GM18867 (cell line): ENCODE measurements around the gene OPCML.

Experiments
- ATAC-seq: cut with Tn5 transposase; IDR thresholded peaks from one replicate; pipeline ENCODE4 v1.9.1; 2021; ENCODE audit warnings: mild to moderate bottlenecking, moderate library complexity; ENCODE audit not compliant: unreplicated experiment

The OPCML gene

GRCh38 chr11:132655187-132655855, 877.0 kb downstream of the OPCML start:
- no peak for ATAC-seq

- ATAC-seq: no peak
Measured at GRCh38 chr11:132653237-132653636, 879.1 kb downstream of the OPCML start.

- no peak for ATAC-seq
Measured at GRCh38 chr11:132650969-132651720, 881.2 kb downstream of the OPCML start.

GRCh38 chr11:132649277-132649676, 883.0 kb downstream of the OPCML start:
- ATAC-seq: no peak

- ATAC-seq: no peak
Measured at GRCh38 chr11:132648851-132649250, 883.5 kb downstream of the OPCML start.

- ATAC-seq: no peak
Measured at GRCh38 chr11:132646890-132647289, 885.4 kb downstream of the OPCML start.

GRCh38 chr11:132644520-132645239, 887.6 kb downstream of the OPCML start:
- no peak for ATAC-seq

- no peak for ATAC-seq
Measured at GRCh38 chr11:132643239-132643638, 889.1 kb downstream of the OPCML start.

GRCh38 chr11:132640952-132641351, 891.3 kb downstream of the OPCML start:
- ATAC-seq: no peak

- ATAC-seq: no peak
Measured at GRCh38 chr11:132639986-132640385, 892.3 kb downstream of the OPCML start.

- ATAC-seq: no peak
Measured at GRCh38 chr11:132639403-132639802, 892.9 kb downstream of the OPCML start.

GRCh38 chr11:132638423-132638822, 893.9 kb downstream of the OPCML start:
- ATAC-seq: no peak

GRCh38 chr11:132636523-132636922, 895.8 kb downstream of the OPCML start:
- ATAC-seq: no peak

- ATAC-seq: no peak
Measured at GRCh38 chr11:132632641-132633124, 899.6 kb downstream of the OPCML start.

- no peak for ATAC-seq
Measured at GRCh38 chr11:132631989-132632388, 900.3 kb downstream of the OPCML start.

- ATAC-seq: no peak
Measured at GRCh38 chr11:132627981-132628380, 904.3 kb downstream of the OPCML start.

- ATAC-seq: no peak
Measured at GRCh38 chr11:132626446-132626845, 905.9 kb downstream of the OPCML start.

- ATAC-seq: no peak
Measured at GRCh38 chr11:132623511-132623910, 908.8 kb downstream of the OPCML start.

GRCh38 chr11:132621976-132622580, 910.2 kb downstream of the OPCML start:
- no peak for ATAC-seq

- ATAC-seq: no peak
Measured at GRCh38 chr11:132620423-132620822, 911.9 kb downstream of the OPCML start.

GRCh38 chr11:132610791-132611190, 921.5 kb downstream of the OPCML start:
- no peak for ATAC-seq
